ENCODE measurements around the gene LDLRAD4. TPM values are rescaled to one million over a fixed set of nuclear protein-coding genes. Genes with fewer than 3 reads are reported as not detected.
"Not testable (repeated sequence)": the region's sequence is repeated elsewhere in the genome, so short reads cannot be mapped to it uniquely, and the experiment has no call there.

Gene LDLRAD4
- total and polyA plus RNA-seq, 5 donors from 2014 or later, result 42.4 to 207 (median 49.8) TPM

DNA sequence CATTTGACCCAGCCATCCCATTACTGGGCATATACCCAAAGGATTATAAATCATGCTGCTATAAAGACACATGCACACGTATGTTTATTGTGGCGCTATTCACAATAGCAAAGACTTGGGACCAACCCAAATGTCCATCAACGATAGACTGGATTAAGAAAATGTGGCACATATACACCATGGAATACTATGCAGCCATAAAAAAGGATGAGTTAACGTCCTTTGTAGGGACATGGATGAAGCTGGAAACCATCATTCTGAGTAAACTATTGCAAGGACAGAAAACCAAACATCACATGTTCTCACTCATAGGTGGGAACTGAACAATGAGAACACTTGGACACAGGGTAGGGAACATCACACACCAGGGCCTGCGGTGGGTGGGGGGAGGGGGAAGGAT is 476.8 kb downstream of the LDLRAD4 start:
- H3K27ac Mint-ChIP-seq; H3K36me3 Mint-ChIP-seq; H3K4me3 Mint-ChIP-seq; DNase-seq; H3K9me3 ChIP-seq (ENCODE audit: control insufficient read depth in 2 of 2, low read length in 2 of 2); H3K27ac ChIP-seq (ENCODE audit: insufficient read depth, low read length, poor library complexity, severe bottlenecking); H3K36me3 ChIP-seq (ENCODE audit: control insufficient read depth, insufficient read depth, low read length); H3K4me3 ChIP-seq (ENCODE audit: low read depth, low read length); H3K27me3 ChIP-seq (ENCODE audit: control insufficient read depth, insufficient read depth, low read length); ATAC-seq (ENCODE audit: low read depth in 2 of 2); H3K4me1 ChIP-seq (ENCODE audit: control insufficient read depth, insufficient read depth, low read length, poor library complexity, severe bottlenecking); H3K27me3 Mint-ChIP-seq: not testable (repeated sequence)
- peaks cover 0 to 17% (median 4%) of the 10 kb centered on the region in 7 donors for H3K9me3 Mint-ChIP-seq
- H3K4me1 Mint-ChIP-seq, result peaks cover 11 to 34% (median 14%) of the 10 kb centered on the region in 4 donors

DNA sequence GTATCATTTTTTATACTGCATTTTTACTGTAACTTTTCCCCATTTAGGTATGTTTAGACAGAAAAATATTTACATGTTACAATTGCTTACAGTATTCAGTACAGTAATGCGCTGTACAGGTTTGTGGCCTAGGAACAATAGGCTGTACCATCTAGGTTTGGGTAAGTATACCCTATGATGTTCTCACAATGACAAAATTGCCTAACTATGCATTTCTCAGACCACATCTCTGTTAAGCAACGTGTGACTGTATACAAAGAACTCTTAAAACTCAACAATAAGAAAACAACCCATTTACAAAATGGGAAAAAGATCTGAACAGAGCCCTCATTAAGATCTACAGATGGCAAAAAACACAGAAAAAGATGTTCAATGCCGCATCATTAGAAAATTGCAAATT is 478.4 kb downstream of the LDLRAD4 start:
- peaks cover 0 to 23% (median 6%) of the 10 kb centered on the region in 7 donors for H3K9me3 Mint-ChIP-seq
- peaks cover 8% of the 10 kb centered on the region for H3K36me3 Mint-ChIP-seq
- H3K27me3 Mint-ChIP-seq, result no peaks in the 10 kb centered on the region
- Histone ChIP-seq H3K27me3 (ENCODE audit: control insufficient read depth, insufficient read depth, low read length) (no peaks in the 10 kb centered on the region), H3K4me3 (ENCODE audit: low read depth, low read length) (no peak overlapping the region), H3K27ac (ENCODE audit: insufficient read depth, low read length, poor library complexity, severe bottlenecking) (no peak overlapping the region), H3K4me1 (ENCODE audit: control insufficient read depth, insufficient read depth, low read length, poor library complexity, severe bottlenecking) (no peaks in the 10 kb centered on the region), H3K36me3 (ENCODE audit: control insufficient read depth, insufficient read depth, low read length) (peaks cover under 1% of the 10 kb centered on the region), H3K9me3 (ENCODE audit: control insufficient read depth in 2 of 2, low read length in 2 of 2) (peaks cover 8 to 16% of the 10 kb centered on the region in 2 experiments)
- H3K27ac Mint-ChIP-seq, result peak overlapping the region in 1 of 3 donors; percentile 12
- H3K4me3 Mint-ChIP-seq, result no peak overlapping the region
- DNase-seq (no peak), ATAC-seq (ENCODE audit: low read depth in 2 of 2) (no peak)
- peaks cover 5 to 25% (median 7%) of the 10 kb centered on the region in 4 donors for H3K4me1 Mint-ChIP-seq

DNA sequence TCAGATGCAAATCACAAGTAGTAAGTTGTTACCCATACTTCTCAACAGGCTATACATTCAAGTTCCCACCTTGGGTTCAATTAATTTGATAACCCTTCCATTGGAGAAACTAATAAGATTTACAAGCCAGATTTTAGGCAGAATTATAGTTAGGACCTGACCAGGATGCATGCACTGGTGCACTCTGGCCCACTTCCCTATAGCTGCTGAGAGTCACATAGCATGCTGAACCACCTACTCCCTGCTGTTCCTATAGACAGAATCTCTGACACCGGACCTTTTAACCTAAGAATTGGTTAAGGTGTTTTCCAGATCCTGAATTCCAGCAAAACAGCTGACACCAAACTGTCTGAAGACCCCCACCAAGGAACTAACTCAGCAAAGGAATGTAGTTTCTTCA is 481.6 kb downstream of the LDLRAD4 start:
- H3K27me3 ChIP-seq (ENCODE audit: control insufficient read depth, insufficient read depth, low read length), result no peaks in the 10 kb centered on the region
- H3K4me3 Mint-ChIP-seq, result no peak overlapping the region
- no peak overlapping the region for H3K27ac ChIP-seq (ENCODE audit: insufficient read depth, low read length, poor library complexity, severe bottlenecking)
- H3K27me3 Mint-ChIP-seq, result no peaks in the 10 kb centered on the region
- peaks cover 4 to 16% (median 10%) of the 10 kb centered on the region in 4 donors for H3K4me1 Mint-ChIP-seq
- H3K36me3 Mint-ChIP-seq, result peaks cover 4% of the 10 kb centered on the region
- H3K36me3 ChIP-seq (ENCODE audit: control insufficient read depth, insufficient read depth, low read length), result peaks cover 7% of the 10 kb centered on the region
- peaks cover 20 to 44% of the 10 kb centered on the region in 2 experiments for H3K9me3 ChIP-seq (ENCODE audit: control insufficient read depth in 2 of 2, low read length in 2 of 2)
- ATAC-seq (ENCODE audit: low read depth in 2 of 2), result no peak
- DNase-seq, result no peak
- H3K27ac Mint-ChIP-seq, result peak overlapping the region in 1 of 3 donors; percentile 57
- H3K4me3 ChIP-seq (ENCODE audit: low read depth, low read length), result no peak overlapping the region
- peaks cover 0 to 21% (median 6%) of the 10 kb centered on the region in 7 donors for H3K9me3 Mint-ChIP-seq
- H3K4me1 ChIP-seq (ENCODE audit: control insufficient read depth, insufficient read depth, low read length, poor library complexity, severe bottlenecking), result no peaks in the 10 kb centered on the region

Other genes with a start within 250 kb of the LDLRAD4 start
- gene CEP192, start 227.4 kb upstream of the LDLRAD4 start, total RNA-seq, result 38.6 TPM
- 1 to 10 TPM; 5.3 to 7.9 (median 6.8) TPM for gene CEP192, start 227.4 kb upstream of the LDLRAD4 start, polyA plus RNA-seq